Measurements from ENCODE around the gene TRMT112. TPM values are rescaled to one million over a fixed set of nuclear protein-coding genes. Genes with fewer than 3 reads are reported as not detected.

Gene TRMT112
- total RNA-seq, 1 experiment from 2014 or later: 341 TPM

DNA sequence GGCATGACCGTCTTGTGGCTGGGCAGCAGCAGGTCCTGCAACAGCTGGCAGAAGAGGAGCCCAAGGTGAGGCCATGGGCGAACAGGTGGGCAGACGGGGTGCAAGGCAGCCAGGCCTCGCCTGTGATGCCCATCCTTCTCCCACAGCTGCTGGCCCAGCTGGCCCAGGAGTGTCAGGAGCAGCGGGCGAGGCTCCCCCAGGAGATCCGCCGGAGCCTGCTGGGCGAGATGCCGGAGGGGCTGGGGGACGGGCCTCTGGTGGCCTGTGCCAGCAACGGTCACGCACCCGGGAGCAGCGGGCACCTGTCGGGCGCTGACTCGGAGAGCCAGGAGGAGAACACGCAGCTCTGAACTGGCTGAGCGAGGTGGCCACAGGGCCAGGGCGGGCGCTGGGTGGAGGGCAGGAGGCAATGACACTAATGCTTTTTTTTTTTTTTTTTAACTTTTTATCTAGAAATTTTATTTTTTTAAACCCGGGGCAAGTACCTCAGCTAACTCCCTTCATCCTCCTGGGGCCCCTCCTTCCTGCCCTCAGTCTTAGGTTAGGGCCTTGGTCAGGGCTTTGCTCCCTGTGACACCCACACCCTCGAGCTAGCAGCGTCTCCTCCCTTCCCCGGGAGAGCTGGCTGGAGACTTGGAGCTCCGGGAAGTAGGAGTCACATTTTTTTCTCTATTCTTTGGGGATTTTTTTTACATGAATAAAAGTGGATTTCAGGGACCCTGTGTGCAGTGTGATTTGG, 50.0 kb downstream of the TRMT112 start:
- Histone ChIP-seq H3K9me3 (ENCODE audit: control insufficient read depth, insufficient read depth, low read depth, low read length) (no peaks in the 10 kb centered on the region), H3K4me3 (ENCODE audit: low read depth in 2 of 2, low read length in 2 of 2) (no peak overlapping the region), H3K27me3 (ENCODE audit: control insufficient read depth, insufficient read depth, low read length) (no peaks in the 10 kb centered on the region), H3K27ac (ENCODE audit: low read length) (peak overlapping the region; percentile 98), H3K4me1 (ENCODE audit: control insufficient read depth, insufficient read depth, low read length) (peaks cover 16% of the 10 kb centered on the region), H3K36me3 (ENCODE audit: control insufficient read depth, insufficient read depth, low read length) (no peaks in the 10 kb centered on the region; the same call in 1 of the 2 replicates)
- CTCF ChIA-PET: interaction anchor here (0.7 kb wide), 2 partner anchors 15 to 57 kb away, joined by 6 to 12 read pairs; no protein-coding TSS in a partner anchor
- intact Hi-C loops (cut with micrococcal nuclease; ENCODE audit: unreplicated experiment): no loop called here
- no peak for ATAC-seq
- in situ Hi-C loops (cut with HindIII; ENCODE audit: low pct_unique_long_range_greater_than_20kb, low sequenced_read_pairs): no loop called here
- POLR2A ChIA-PET: interaction anchor here (0.7 kb wide), 1 partner anchor 86 kb away, joined by 7 read pairs; no protein-coding TSS in a partner anchor
- DNase-seq (ENCODE audit: low read depth, low spot score): no peak
- BruUV-seq (replicated peaks): no TSS peak
- TF ChIP-seq, protein P1, sequence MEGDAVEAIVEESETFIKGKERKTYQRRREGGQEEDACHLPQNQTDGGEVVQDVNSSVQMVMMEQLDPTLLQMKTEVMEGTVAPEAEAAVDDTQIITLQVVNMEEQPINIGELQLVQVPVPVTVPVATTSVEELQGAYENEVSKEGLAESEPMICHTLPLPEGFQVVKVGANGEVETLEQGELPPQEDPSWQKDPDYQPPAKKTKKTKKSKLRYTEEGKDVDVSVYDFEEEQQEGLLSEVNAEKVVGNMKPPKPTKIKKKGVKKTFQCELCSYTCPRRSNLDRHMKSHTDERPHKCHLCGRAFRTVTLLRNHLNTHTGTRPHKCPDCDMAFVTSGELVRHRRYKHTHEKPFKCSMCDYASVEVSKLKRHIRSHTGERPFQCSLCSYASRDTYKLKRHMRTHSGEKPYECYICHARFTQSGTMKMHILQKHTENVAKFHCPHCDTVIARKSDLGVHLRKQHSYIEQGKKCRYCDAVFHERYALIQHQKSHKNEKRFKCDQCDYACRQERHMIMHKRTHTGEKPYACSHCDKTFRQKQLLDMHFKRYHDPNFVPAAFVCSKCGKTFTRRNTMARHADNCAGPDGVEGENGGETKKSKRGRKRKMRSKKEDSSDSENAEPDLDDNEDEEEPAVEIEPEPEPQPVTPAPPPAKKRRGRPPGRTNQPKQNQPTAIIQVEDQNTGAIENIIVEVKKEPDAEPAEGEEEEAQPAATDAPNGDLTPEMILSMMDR (IDR thresholded peaks at IDR 0.05): no peak
- TF ChIP-seq, protein P2, sequence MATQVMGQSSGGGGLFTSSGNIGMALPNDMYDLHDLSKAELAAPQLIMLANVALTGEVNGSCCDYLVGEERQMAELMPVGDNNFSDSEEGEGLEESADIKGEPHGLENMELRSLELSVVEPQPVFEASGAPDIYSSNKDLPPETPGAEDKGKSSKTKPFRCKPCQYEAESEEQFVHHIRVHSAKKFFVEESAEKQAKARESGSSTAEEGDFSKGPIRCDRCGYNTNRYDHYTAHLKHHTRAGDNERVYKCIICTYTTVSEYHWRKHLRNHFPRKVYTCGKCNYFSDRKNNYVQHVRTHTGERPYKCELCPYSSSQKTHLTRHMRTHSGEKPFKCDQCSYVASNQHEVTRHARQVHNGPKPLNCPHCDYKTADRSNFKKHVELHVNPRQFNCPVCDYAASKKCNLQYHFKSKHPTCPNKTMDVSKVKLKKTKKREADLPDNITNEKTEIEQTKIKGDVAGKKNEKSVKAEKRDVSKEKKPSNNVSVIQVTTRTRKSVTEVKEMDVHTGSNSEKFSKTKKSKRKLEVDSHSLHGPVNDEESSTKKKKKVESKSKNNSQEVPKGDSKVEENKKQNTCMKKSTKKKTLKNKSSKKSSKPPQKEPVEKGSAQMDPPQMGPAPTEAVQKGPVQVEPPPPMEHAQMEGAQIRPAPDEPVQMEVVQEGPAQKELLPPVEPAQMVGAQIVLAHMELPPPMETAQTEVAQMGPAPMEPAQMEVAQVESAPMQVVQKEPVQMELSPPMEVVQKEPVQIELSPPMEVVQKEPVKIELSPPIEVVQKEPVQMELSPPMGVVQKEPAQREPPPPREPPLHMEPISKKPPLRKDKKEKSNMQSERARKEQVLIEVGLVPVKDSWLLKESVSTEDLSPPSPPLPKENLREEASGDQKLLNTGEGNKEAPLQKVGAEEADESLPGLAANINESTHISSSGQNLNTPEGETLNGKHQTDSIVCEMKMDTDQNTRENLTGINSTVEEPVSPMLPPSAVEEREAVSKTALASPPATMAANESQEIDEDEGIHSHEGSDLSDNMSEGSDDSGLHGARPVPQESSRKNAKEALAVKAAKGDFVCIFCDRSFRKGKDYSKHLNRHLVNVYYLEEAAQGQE (IDR thresholded peaks at IDR 0.05; ENCODE audit: insufficient read depth in 1 of 2, low read depth in 2 of 2, low read length in 1 of 2): no peak
- no peak for TF ChIP-seq SIN3A (IDR thresholded peaks at IDR 0.05; ENCODE audit: borderline replicate concordance, insufficient read depth, low read depth, low read length)
- TF ChIP-seq TCF7L2 (IDR thresholded peaks at IDR 0.05; ENCODE audit: low read depth, low read length): no peak
- no peak for TF ChIP-seq POLR2AphosphoS5 (IDR thresholded peaks at IDR 0.05; ENCODE audit: low read depth, low read length)

Small RNA genes lying within 50 kb of the gene (microRNA-seq; reads per million reads assigned to microRNA genes)
- 0.95 reads per million for gene MIR7155 (ENCODE audit: unreplicated experiment)

Other genes starting within 250 kb of the TRMT112 start
- 16.8 TPM for gene MACROD1, start 151.4 kb downstream of the TRMT112 start, total RNA-seq (2021; ENCODE audit: unreplicated experiment)
- gene STIP1, start 131.4 kb downstream of the TRMT112 start, total RNA-seq (2021; ENCODE audit: unreplicated experiment): 344 TPM
- gene FERMT3, start 110.8 kb downstream of the TRMT112 start, total RNA-seq (2021; ENCODE audit: unreplicated experiment): 2.9 TPM
- 66.1 TPM for gene TRPT1, start 91.4 kb downstream of the TRMT112 start, total RNA-seq (2021; ENCODE audit: unreplicated experiment)
- 98.8 TPM for gene NUDT22, start 91.3 kb downstream of the TRMT112 start, total RNA-seq (2021; ENCODE audit: unreplicated experiment)
- gene DNAJC4, start 87.0 kb downstream of the TRMT112 start, total RNA-seq (2021; ENCODE audit: unreplicated experiment): 41.0 TPM
- gene VEGFB, start 83.0 kb downstream of the TRMT112 start, total RNA-seq (2021; ENCODE audit: unreplicated experiment): 101 TPM
- gene FKBP2, start 76.5 kb downstream of the TRMT112 start, total RNA-seq (2021; ENCODE audit: unreplicated experiment): 71.8 TPM
- 261 TPM for gene PPP1R14B, start 70.6 kb downstream of the TRMT112 start, total RNA-seq (2021; ENCODE audit: unreplicated experiment)
- 41.2 TPM for gene PLCB3, start 66.0 kb downstream of the TRMT112 start, total RNA-seq (2021; ENCODE audit: unreplicated experiment)
- gene BAD, start 32.9 kb downstream of the TRMT112 start, total RNA-seq (2021; ENCODE audit: unreplicated experiment): 77.7 TPM
- 183 TPM for gene GPR137, start 31.7 kb downstream of the TRMT112 start, total RNA-seq (2021; ENCODE audit: unreplicated experiment)
- gene KCNK4, start 26.3 kb downstream of the TRMT112 start, total RNA-seq (2021; ENCODE audit: unreplicated experiment): 1.1 TPM
- 0.64 TPM for gene CATSPERZ, start 17.2 kb downstream of the TRMT112 start, total RNA-seq (2021; ENCODE audit: unreplicated experiment)
- 81.6 TPM for gene ESRRA, start 12.0 kb downstream of the TRMT112 start, total RNA-seq (2021; ENCODE audit: unreplicated experiment)
- gene PRDX5, start 562 bp upstream of the TRMT112 start, total RNA-seq (2021; ENCODE audit: unreplicated experiment): 492 TPM
- 17.1 TPM for gene CCDC88B, start 22.6 kb upstream of the TRMT112 start, total RNA-seq (2021; ENCODE audit: unreplicated experiment)
- gene RPS6KA4, start 41.6 kb upstream of the TRMT112 start, total RNA-seq (2021; ENCODE audit: unreplicated experiment): 74.0 TPM
- not detected for gene SLC22A11, start 238.4 kb upstream of the TRMT112 start, total RNA-seq (2021; ENCODE audit: unreplicated experiment)